Stomach (tissue), 9 donors: ENCODE data around the gene LIPT1. TPM values are rescaled to one million over a fixed set of nuclear protein-coding genes. Genes with fewer than 3 reads are reported as not detected.

Experiments
- DNase-seq, 2 donors: peaks; one replicate each; pipeline versions ENCODE4 v3.0.0 to v3.0.0-alpha.2; 2013 to 2019
- H3K27ac ChIP-seq, 5 donors: fragments of 200-600 bp in 4 of 5; sonication (generic) in 4 of 5; one replicate each; pipeline ENCODE4 v1.5.1; 2013 to 2019; ENCODE audit warnings: mild to moderate bottlenecking in 1 of 5, moderate library complexity in 1 of 5
- H3K27me3 ChIP-seq, 3 donors: fragments of 200-600 bp; sonication (generic); one replicate each; pipeline ENCODE4 v1.5.1; 2017 to 2019; ENCODE audit warnings: mixed run types in 1 of 3
- H3K36me3 ChIP-seq, 4 donors: fragments of 200-600 bp; sonication (generic); 1 replicate in 3 of 4; 2 replicates in 1 of 4; pipeline ENCODE4 v1.5.1; 2016 to 2019
- H3K4me1 ChIP-seq, 4 donors: fragments of 200-600 bp; sonication (generic); one replicate each; pipeline ENCODE4 v1.5.1; 2016 to 2019
- H3K4me3 ChIP-seq, 4 donors: fragments of 200-600 bp; sonication (generic) in 3 of 4; one replicate each; pipeline ENCODE4 v1.5.1; 2016 to 2019; ENCODE audit warnings: mild to moderate bottlenecking in 1 of 4
- H3K9me3 ChIP-seq, 4 donors: fragments of 200-600 bp; sonication (generic); one replicate each; pipeline ENCODE4 v1.5.1; 2016 to 2019
- CTCF ChIP-seq, 7 experiments: fragments of 450-650 bp in 4 of 7; fragments of 200-600 bp in 3 of 7; sonication (generic) in 3 of 7; IDR thresholded peaks; one replicate each; pipeline ENCODE4 v1.5.1; 2016 to 2019; ENCODE audit warnings: antibody characterized with exemption in 7 of 7, control low read depth in 2 of 7, mild to moderate bottlenecking in 1 of 7
- EP300 ChIP-seq: sonication (generic); formaldehyde crosslinking; IDR thresholded peaks from one replicate; pipeline ENCODE4 v1.6.1; 2017; ENCODE audit warnings: antibody characterized with exemption
- POLR2A ChIP-seq, 4 donors: fragments of 450-650 bp; IDR thresholded peaks; one replicate each; pipeline ENCODE4 v1.6.1; 2016; ENCODE audit warnings: antibody characterized with exemption in 4 of 4, control low read depth in 2 of 4, mild to moderate bottlenecking in 1 of 4, moderate library complexity in 1 of 4
- POLR2AphosphoS5 ChIP-seq, 3 donors: sonication (generic); formaldehyde crosslinking; IDR thresholded peaks; one replicate each; pipeline ENCODE4 v1.6.1; 2016; ENCODE audit warnings: antibody characterized with exemption in 3 of 3
- WGBS, 5 donors: extraction: QIAGEN DNeasy Blood & Tissue Kit in 3 of 5; methylation state at CpG; one replicate each; pipeline versions ENCODE4 v1.1.5 to v1.1.7; 2013 to 2018; 5-methylcytosine and 5-hydroxymethylcytosine counted together
- intact Hi-C: fragments of 100-400 bp; cut with DNase I; formaldehyde crosslinking; loops from one replicate; pipeline ENCODE4 v1.15.1; 2023; ENCODE audit warnings: low total_unique reads
- polyA plus RNA-seq, 3 donors: library from polyadenylated mRNA; stranded (reverse); fragments of 200-250 nt; gene quantifications; one replicate each; pipeline ENCODE4 v1.2.3, GENCODE V29; 2013
- total RNA-seq, 5 donors: library from RNA; depleted of rRNA; stranded (reverse); fragments of >200 nt; gene quantifications; one replicate each; pipeline versions ENCODE4 v1.1.0 to v1.2.3, GENCODE V29; 2014 to 2016
- donor health status: healthy with polysubstance abuse.
- donor health status: Bipolar disorder and iron deficiency.
- donor health status: healthy.

LIPT1 gene
- total and polyA plus RNA-seq, 8 donors, result 4.5 to 31.7 (median 11.3) TPM

- intact Hi-C loops, result no loop called here
- WGBS, 5 donors, result 87 to 95% (median 91%) methylated on average over 7 of the region's 7 CpGs
These were observed 2.4 kb upstream of the LIPT1 start for GRCh38 chr2:99152199-99152895.

GRCh38 chr2:99153921-99154604, 704 bp upstream of the LIPT1 start:
- intact Hi-C loops, result no loop called here
- peaks cover 14 to 39% (median 23%) of the 10 kb centered on the region in 4 donors for H3K4me1 ChIP-seq
- TF ChIP-seq POLR2AphosphoS5 (IDR thresholded peaks at IDR 0.05), result no peak
- TF ChIP-seq POLR2A (IDR thresholded peaks at IDR 0.05), result no peak
- TF ChIP-seq EP300, result no peak
- no peak for TF ChIP-seq CTCF (IDR thresholded peaks at IDR 0.05)
- peak in 1 of 2 donors; percentile 23 for DNase-seq
- peak overlapping the region; percentile 90 to 93 (median 92) for H3K27ac ChIP-seq
- H3K4me3 ChIP-seq, result peak overlapping the region; percentile 61 to 76 (median 66)
- H3K36me3 ChIP-seq, result peaks cover 0 to 24% (median 20%) of the 10 kb centered on the region in 4 donors
- no peaks in the 10 kb centered on the region for H3K9me3 ChIP-seq
- WGBS, 5 donors, result 22 to 36% (median 23%) methylated on average over 12 of the region's 12 CpGs
- H3K27me3 ChIP-seq, result no peaks in the 10 kb centered on the region

More at GRCh38 chr2:99152199-99152895, 2.4 kb upstream of the LIPT1 start:
- Histone ChIP-seq H3K4me1 (peaks cover 14 to 37% (median 23%) of the 10 kb centered on the region in 4 donors), H3K36me3 (peaks cover 0 to 7% (median 5%) of the 10 kb centered on the region in 4 donors), H3K27me3 (no peaks in the 10 kb centered on the region), H3K9me3 (no peaks in the 10 kb centered on the region), H3K27ac (no peak overlapping the region), H3K4me3 (no peak overlapping the region)
- DNase-seq, result no peak
- TF ChIP-seq POLR2A (IDR thresholded peaks at IDR 0.05), result no peak
- TF ChIP-seq EP300, result no peak
- TF ChIP-seq POLR2AphosphoS5 (IDR thresholded peaks at IDR 0.05), result no peak
- TF ChIP-seq CTCF (IDR thresholded peaks at IDR 0.05), result no peak

- TF ChIP-seq CTCF (IDR thresholded peaks at IDR 0.05) (no peak), POLR2A (IDR thresholded peaks at IDR 0.05) (no peak), EP300 (no peak), POLR2AphosphoS5 (IDR thresholded peaks at IDR 0.05) (no peak)
- no peaks in the 10 kb centered on the region for H3K9me3 ChIP-seq
- peaks cover 14 to 37% (median 23%) of the 10 kb centered on the region in 4 donors for H3K4me1 ChIP-seq
- WGBS, 5 donors, result 66 to 79% (median 69%) methylated on average over 1 of the region's 1 CpG
- no peak overlapping the region for H3K27ac ChIP-seq
- H3K27me3 ChIP-seq, result no peaks in the 10 kb centered on the region
- no peak for DNase-seq
- intact Hi-C loops, result no loop called here
- peaks cover 0 to 36% (median 33%) of the 10 kb centered on the region in 4 donors for H3K36me3 ChIP-seq
- no peak overlapping the region for H3K4me3 ChIP-seq
These were observed 2.1 kb downstream of the LIPT1 start for GRCh38 chr2:99156891-99157290.

- H3K36me3 ChIP-seq, result peaks cover 0 to 52% (median 46%) of the 10 kb centered on the region in 4 donors
- no peak for DNase-seq
- H3K9me3 ChIP-seq, result no peaks in the 10 kb centered on the region
- H3K27me3 ChIP-seq, result no peaks in the 10 kb centered on the region
- H3K27ac ChIP-seq, result no peak overlapping the region
- peaks cover 14 to 29% (median 20%) of the 10 kb centered on the region in 4 donors for H3K4me1 ChIP-seq
- no peak for TF ChIP-seq EP300
- TF ChIP-seq POLR2AphosphoS5 (IDR thresholded peaks at IDR 0.05), result no peak
- TF ChIP-seq POLR2A (IDR thresholded peaks at IDR 0.05), result no peak
- TF ChIP-seq CTCF (IDR thresholded peaks at IDR 0.05), result no peak
- no peak overlapping the region for H3K4me3 ChIP-seq
- intact Hi-C loops, result no loop called here
- 93 to 100% (median 96%) methylated on average over 5 of the region's 5 CpGs for WGBS, 5 donors
These were observed 3.8 kb downstream of the LIPT1 start for GRCh38 chr2:99158599-99158998.
